PC-9 (cell line): ENCODE results near the gene AKTIP.

Experiments
- EZH2 ChIP-seq: fragments of 200-600 bp; sonication (generic); IDR thresholded peaks from 2 replicates; pipeline ENCODE4 v1.8.0; 2017; ENCODE audit warnings: antibody characterized with exemption, low read depth
- TF ChIP-seq, protein P1 (sequence below): fragments of 200-600 bp; sonication (generic); conservative IDR thresholded peaks from 2 replicates; pipeline ENCODE4 v1.6.1; 2017; ENCODE audit warnings: mixed run types, antibody characterized with exemption, mild to moderate bottlenecking, moderate library complexity

DNA sequence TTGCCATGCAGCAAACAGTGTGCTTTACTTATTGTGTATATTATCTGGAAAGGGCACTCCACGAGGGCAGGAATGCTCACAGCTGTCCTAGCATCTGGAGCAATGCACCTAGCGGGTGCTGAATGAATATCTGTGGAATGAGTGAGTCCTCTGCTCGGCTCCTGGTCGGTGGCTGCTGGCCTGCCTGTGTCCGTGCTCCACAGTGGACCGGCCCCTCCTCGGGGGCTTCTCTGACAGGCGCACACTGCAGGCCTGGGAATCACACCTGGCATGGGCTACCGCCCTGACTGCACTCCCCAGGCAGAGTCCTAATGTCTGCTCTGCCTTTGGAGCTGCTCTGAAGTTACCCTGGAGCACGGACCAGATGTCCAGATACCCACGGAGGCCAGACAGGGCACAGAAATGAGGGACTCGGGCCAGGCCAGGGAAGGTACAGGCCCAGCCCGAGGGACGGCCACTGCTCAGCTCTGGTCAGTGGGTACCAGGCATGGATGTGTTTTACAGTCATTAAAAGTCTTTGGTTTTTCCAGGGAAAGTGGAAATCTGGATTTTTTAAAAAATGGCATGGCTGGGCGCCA, 21.1 kb upstream of the AKTIP start:
- TF ChIP-seq, protein P1, sequence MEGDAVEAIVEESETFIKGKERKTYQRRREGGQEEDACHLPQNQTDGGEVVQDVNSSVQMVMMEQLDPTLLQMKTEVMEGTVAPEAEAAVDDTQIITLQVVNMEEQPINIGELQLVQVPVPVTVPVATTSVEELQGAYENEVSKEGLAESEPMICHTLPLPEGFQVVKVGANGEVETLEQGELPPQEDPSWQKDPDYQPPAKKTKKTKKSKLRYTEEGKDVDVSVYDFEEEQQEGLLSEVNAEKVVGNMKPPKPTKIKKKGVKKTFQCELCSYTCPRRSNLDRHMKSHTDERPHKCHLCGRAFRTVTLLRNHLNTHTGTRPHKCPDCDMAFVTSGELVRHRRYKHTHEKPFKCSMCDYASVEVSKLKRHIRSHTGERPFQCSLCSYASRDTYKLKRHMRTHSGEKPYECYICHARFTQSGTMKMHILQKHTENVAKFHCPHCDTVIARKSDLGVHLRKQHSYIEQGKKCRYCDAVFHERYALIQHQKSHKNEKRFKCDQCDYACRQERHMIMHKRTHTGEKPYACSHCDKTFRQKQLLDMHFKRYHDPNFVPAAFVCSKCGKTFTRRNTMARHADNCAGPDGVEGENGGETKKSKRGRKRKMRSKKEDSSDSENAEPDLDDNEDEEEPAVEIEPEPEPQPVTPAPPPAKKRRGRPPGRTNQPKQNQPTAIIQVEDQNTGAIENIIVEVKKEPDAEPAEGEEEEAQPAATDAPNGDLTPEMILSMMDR = no peak
- TF ChIP-seq EZH2 = no peak
